Hematopoietic multipotent progenitor cell treated with erythropoietin and hydrocortisone succinate and interleukin-3 and kit ligand, for 8 days (in vitro differentiated cells): ENCODE measurements around the gene LONP2.
"Not testable (repeated sequence)": the region's sequence is repeated elsewhere in the genome, so short reads cannot be mapped to it uniquely, and the experiment has no call there.

ENCODE experiments used
- DNase-seq: peaks from one replicate; pipeline ENCODE4 v3.0.0-alpha.2; 2015

The LONP2 gene

GRCh38 chr16:48373258-48374029 is 129.3 kb downstream of the LONP2 start:
- no peak for DNase-seq

GRCh38 chr16:48374255-48374654 is 130.2 kb downstream of the LONP2 start:
- DNase-seq = no peak

DNA sequence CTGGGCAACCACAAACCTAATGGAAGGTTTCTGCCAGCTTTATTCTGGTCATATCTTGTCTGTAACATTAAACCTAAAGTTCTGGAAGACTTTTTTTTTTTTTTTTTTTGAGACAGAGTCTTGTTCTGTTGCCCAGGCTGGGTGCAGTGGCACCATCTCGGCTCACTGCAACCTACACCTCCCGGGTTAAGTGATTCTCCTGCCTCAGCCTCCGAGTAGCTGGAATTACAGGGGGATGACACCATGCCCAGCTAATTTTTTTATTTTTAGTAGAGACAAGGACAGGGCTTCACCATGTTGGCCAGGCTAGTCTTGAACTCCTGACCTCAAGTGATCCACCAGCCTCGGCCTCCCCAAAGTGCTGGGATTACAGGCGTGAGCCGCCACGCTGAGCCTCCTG is 133.2 kb downstream of the LONP2 start:
- not testable (repeated sequence) for DNase-seq

GRCh38 chr16:48378276-48378675 is 134.2 kb downstream of the LONP2 start:
- DNase-seq = no peak

GRCh38 chr16:48378836-48379235 is 134.7 kb downstream of the LONP2 start:
- DNase-seq = no peak

GRCh38 chr16:48381201-48381600 is 137.1 kb downstream of the LONP2 start:
- peak; percentile 53 for DNase-seq

- DNase-seq = no peak
These were observed 138.0 kb downstream of the LONP2 start for GRCh38 chr16:48382131-48382530.

DNA sequence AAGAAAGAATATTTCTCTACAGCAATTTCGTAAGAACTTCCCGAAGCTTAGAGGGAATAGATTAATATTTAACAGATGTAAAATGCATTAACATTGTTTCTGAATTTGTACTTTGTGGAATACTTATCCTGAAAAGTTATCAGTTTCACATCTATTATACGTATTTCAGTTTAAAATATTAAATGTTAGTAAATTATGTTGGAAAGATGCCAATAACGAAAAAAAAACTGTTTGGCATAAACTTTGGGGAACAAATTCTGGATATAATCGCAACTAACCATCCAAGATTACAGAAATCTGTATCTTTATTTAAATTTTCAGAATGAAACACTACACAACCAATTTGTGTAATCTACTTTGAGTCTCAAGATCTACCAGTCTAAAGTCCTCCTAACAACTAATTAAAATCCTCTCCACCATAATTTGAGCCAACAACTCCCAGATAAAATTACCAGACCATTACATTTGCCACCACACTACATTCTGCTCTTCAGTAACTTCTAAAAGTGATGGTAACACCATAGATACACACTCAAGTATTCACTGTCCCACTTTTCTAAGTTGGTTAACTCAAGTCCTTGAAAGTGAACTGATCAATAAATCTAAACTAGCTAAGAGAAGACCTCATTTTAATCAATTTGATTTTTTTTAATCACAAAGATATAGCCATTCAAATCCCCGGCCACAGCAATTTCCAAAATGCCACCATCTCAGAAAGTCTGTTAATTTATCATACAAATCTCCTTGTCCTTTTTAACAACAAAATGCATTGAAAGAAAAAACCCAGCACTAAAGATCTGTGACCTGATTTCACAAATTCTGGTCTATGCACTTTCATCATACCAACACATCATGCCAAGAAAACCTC is 139.1 kb downstream of the LONP2 start:
- no peak for DNase-seq

GRCh38 chr16:48383877-48384519 is 139.9 kb downstream of the LONP2 start:
- peak; percentile 51 for DNase-seq

DNA sequence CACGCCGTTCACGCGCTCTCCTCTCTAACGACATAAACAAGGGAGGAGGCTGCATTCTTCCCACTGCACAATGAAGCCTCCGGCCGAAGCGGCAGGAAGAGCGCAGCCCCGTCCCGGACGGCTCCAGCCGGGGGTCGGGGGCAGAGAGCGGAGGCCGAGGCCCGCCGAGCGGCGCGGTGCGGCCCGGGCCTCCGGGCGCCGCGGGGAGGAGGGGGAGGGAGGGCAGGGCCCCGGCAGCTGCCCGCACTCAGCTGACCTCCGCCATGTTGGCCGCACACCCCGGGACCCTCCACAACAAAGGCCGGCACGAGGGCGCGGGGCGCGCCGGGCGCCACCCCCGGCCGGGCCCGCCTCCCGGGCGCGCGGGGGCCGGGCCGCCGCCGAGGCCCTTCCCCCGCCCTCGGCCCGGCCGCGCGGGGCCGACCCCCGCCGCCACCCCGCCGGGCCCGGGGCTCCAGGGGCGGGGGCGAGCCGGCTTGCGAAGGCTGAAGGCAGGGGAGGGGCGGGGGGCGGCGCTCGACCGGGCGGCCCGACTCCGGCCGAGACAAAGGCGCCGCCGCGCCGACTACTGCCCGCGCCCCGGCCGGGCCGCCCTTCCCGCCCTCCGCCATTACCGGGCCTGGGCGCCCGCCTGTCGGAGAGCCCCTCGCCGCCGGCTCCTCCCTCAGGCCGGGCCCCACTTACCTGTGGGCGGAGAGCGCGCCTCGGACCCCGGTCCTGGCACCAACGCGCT is 140.6 kb downstream of the LONP2 start:
- DNase-seq = no peak

- DNase-seq = peak; percentile 79
These were observed 141.4 kb downstream of the LONP2 start, which contains the start of gene SIAH1 for GRCh38 chr16:48385253-48386150. TSS of gene SIAH1 (minus strand) at chr16:48385413. CDS start at chr16:48362428, 22,985 bp downstream.

GRCh38 chr16:48386559-48387312 is 142.6 kb downstream of the LONP2 start:
- DNase-seq = no peak

GRCh38 chr16:48392407-48392806 is 148.3 kb downstream of the LONP2 start:
- DNase-seq = no peak

GRCh38 chr16:48393485-48394354 is 149.6 kb downstream of the LONP2 start:
- DNase-seq = no peak

DNA sequence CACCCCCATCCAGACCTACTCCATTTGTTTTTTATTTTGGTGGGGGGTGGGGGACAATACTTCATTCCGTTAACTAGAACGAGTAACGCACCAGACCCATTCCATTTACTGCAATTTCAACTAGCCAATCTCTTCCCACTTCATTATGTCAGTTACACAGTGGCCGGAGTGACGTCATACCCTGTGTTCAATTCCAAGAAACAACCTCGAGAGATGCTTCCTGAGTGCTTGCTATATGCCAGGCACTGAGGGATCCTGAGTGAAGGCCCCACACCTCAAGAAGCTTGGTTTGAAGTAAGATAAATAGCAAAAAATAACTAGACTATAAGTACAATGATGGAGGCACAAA is 150.2 kb downstream of the LONP2 start:
- no peak for DNase-seq

DNA sequence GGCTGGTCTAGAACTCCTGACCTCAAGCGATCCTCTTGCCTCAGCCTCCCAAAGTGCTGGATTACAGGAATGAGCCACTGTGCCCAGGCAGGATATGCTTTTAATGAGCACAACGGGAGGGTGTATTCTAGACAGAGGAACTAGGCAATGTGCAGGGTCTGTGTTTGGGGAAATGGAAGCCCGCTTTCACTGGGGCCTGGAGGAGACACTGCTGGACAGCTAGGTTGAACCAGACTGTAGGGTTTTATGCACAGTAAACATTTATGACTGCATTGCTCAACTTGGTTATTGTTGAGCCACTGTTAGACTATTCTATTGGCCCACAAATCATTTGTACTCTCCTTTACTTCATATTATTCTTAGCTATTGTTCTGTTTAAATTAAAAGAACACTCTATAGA is 151.3 kb downstream of the LONP2 start:
- DNase-seq = no peak

- not testable (repeated sequence) for DNase-seq
These were observed 158.4 kb downstream of the LONP2 start for GRCh38 chr16:48402547-48402946.

DNA sequence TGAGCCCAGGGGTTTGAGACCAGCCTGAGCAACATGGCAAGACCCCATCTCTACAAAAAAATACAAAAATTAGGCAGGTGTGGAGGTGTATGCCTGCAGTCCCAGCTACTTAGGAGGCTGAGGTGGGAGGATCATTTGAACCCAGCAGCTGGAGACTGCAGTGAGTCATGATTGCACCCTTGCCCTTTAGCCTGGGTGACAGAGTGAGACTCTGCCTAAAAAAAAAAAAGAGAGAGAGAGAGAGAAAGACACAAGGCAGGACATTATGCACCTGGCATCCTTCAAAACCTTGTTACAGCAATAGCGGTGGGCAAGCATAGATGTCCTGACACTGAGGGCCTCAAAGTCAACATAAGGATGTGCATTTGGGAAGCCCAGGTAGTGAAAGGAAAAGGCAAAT is 161.1 kb downstream of the LONP2 start:
- DNase-seq = no peak

DNA sequence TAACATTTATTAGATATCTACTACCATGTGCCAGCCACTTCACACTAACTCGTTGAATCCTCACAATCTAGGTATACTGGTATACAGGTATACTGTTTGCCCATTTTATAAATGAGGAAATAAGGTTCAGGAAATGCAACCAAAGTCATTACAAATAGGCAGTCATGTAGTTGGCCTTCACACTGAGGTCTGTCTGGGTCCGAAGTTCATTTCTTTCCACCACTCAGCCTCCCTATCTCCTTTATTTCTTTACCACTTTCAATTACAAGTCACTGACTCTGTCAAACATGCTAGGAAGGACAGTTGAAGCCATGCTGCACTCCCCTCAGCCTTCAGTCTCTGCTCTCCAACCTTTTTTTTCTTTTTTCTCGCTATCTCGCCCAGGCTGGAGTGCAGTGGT is 161.8 kb downstream of the LONP2 start:
- DNase-seq = no peak
